Activated naive CD4-positive, alpha-beta T cell (primary cell): ENCODE data around the gene TOB2.
"Not testable (repeated sequence)": the region's sequence is repeated elsewhere in the genome, so short reads cannot be mapped to it uniquely, and the experiment has no call there.

Experiments
- DNase-seq, 4 experiments: peaks; one replicate each; lab custom pipeline; 2025; lab: John Stamatoyannopoulos, UW

TOB2 gene

GRCh38 chr22:41468381-41469217 lies 22.0 kb upstream of the TOB2 start, which contains the start of the genes ACO2 and PHF5A:
Gene ACO2 (plus strand): TSS chr22:41469117. CDS start chr22:41469147, 30 bp downstream.
Gene PHF5A (minus strand): TSS chr22:41468692. CDS start chr22:41468653, 39 bp downstream.
- peak; percentile 93 to 97 (median 96) for DNase-seq

- no peak for DNase-seq
Observed at GRCh38 chr22:41461901-41462300, 15.3 kb upstream of the TOB2 start.

GRCh38 chr22:41460071-41460470 lies 13.5 kb upstream of the TOB2 start:
- DNase-seq = not testable (repeated sequence)

DNA sequence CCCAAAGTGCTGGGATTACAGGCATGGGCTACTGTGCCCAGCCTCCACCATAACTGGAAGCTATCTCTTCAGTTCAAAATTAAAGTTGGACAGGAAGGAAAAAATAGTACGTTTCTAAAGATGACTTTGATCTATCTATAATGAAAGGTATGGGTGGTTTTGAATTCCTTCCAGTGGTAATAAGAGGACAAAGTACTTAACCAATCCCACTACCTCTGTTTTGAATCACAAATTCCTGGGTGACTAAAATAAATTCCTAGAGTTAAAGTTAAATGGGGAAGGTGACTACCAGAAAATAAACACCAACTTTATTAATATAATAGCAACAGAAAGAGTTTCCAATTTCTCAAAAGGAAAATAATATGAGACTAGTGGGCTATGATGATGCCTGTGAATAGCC lies 12.8 kb upstream of the TOB2 start:
- no peak for DNase-seq

DNA sequence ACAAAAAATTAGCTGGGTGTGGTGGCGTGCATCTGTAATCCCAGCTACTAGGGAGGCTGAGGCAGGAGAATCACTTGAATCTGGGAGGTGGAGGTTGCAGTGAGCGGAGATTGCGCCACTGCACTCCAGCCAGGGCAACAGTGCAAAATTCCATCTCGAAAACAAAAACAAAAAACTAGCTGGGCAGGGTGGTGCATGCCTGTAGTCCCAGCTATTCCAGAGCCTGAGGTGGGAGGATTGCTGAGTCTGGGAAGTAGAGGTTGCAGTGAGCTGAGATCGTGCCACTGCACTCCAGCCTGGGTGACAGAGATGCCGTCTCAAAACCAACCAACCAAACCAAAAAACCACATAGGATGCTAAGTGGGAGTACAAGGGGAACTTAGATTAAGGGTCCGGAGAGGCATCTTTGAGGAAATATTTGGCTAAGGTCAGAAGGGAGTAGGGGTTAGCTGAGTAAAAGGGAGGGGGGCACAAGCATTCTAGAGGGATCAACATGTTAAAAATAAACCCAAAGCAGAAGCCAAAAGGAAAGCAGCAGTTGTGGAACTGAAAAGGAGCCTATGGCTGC lies 11.6 kb upstream of the TOB2 start:
- no peak for DNase-seq

DNA sequence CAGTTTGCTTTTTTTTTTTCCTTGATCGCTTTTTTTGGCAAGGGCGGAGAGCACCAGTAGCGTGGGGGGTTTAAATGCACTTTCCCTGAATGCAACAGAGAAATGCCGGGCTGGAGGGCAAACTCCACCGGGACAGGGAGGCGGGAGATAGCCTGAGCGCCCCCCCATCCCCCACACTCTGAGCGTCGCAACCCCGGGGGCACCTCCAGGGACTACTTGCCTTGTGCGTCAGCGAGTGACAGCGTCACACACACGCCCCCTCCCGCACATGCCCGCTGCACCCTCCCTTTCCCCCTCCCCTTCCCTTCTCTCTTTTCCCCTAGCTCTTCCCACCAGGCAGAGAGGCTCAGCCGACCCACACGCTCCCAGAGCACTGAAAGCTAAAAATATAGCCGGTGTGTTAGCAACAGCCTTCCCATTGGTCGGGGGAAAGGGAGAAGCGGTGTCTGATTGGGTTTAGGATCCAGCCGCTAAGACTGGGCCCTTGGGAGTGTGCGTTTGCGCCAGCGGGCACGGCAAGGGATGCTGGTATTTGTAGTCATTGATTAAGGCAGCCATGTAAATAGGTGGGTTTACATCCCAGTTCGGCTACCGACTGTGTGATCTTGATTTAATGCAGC lies 1.7 kb upstream of the TOB2 start:
- peak; percentile 68 to 82 (median 72) for DNase-seq

DNA sequence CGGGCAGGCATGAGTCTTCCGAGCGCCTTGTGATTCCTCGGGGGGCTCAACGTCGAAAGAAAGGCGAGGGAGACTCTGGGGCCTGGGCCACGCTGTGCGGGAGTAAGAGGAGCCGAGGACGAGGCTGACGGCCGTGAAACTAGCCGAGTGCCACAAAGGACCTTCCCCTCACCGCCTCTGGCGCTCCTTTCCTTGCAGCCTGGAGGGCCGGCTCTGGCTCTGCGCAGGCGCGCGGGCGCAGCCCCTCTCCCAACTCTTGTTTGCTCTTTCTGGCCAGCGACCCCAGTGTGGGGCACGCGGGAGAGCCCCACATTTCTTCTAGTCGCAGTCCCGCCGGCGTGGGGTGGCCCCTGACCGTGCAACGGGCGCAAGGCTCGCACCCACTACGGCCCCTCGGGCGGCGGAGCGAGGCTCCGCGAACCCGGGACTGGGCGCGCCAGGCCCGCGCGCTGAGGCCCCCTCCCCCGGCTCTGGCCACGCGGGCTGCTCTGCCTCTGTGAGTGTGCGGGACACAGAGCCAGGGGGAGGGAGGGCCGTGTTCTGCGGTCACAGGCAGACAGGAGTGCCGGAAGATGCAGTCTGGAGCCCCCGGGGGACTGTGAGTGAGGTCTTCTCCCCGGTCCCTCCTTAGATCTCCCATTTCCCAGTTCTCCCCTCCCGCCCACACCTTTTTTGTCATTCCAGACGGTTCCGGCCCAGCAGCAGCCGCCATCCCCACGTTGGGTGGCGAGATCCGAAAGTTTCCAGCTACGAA lies 1.0 kb upstream of the TOB2 start:
- DNase-seq = peak; percentile 27 to 46 (median 44)

- no peak for DNase-seq
Observed at GRCh38 chr22:41446057-41446501, 522 bp downstream of the TOB2 start.

GRCh38 chr22:41445129-41446056 lies 1.2 kb downstream of the TOB2 start:
- DNase-seq = no peak

- peak; percentile 40 to 68 (median 57) for DNase-seq
Observed at GRCh38 chr22:41444360-41445128, 2.1 kb downstream of the TOB2 start.

GRCh38 chr22:41442240-41442792 lies 4.3 kb downstream of the TOB2 start:
- no peak for DNase-seq

DNA sequence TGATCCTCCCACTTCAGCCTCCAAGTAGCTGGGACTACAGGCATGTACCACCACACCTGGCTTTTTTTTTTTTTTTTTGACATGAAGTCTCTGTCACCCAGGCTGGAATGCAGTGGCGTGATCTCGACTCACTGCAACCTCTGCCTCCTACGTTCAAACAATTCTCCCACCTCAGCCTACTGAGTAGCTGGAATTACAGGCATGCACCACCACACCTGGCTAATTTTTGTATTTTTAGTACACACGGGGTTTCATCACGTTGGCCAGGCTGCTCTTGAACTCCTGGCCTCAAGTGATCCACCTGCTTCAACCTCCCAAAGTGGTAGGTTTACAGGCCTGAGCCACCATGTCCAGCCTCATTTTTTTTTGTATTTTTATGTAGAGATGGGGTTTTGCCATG lies 6.1 kb downstream of the TOB2 start:
- DNase-seq = not testable (repeated sequence)

- no peak for DNase-seq
Observed at GRCh38 chr22:41437198-41437597, 9.4 kb downstream of the TOB2 start.

- DNase-seq = no peak
Observed at GRCh38 chr22:41436322-41437113, 10.1 kb downstream of the TOB2 start.

DNA sequence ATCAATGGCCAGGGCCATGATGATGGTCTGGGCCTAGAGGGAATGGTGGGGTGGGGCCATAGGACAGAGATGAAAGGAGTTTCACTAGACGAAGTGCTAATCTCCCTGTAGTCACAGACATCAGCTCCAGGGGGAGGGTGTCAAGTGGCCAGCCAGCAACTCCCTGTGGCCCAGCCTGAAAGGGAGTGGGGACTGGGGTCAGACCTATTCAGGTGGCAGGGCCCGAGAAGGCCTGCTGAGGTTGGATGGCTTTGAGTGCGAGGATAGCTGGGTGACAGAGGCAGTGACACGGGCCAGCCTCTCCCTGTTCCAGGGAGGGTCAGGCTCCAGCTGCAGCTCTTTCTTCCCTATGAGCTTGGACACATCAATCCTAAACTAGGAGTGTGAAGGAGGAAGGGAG lies 11.0 kb downstream of the TOB2 start:
- DNase-seq = no peak

DNA sequence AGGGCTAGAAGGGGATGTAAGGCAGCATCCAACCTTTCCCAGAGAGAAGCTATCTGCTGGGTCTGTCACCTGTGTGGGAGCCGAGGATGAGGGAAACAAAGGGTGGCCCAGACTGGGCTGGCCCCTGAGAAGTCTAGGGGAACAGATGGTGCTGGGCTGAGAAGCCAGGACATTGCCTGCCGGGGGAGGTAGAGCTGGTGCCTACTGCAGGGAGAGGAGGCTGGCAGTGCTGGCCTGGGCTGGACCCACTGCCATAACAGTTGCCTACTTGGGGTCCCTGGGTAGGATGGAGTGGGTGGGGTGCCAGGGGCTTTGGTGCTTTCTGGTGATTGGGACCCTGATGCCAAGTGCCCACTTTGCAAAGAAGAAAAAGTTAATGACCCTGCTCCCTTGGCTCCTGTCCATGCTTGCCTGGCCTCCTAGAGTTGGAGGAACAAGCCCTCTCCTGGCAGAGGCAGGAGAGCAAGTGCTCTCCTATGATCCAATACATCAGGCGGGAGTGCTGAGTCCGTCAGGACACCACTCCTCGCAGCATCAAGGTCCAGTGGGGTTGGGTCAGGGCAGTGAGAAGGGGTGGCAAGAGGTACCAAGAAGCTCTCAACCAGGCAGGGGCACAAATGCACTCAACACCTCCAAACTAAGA lies 12.1 kb downstream of the TOB2 start:
- not testable (repeated sequence) for DNase-seq

- DNase-seq = not testable (repeated sequence)
Observed at GRCh38 chr22:41433480-41433879, 13.1 kb downstream of the TOB2 start.

DNA sequence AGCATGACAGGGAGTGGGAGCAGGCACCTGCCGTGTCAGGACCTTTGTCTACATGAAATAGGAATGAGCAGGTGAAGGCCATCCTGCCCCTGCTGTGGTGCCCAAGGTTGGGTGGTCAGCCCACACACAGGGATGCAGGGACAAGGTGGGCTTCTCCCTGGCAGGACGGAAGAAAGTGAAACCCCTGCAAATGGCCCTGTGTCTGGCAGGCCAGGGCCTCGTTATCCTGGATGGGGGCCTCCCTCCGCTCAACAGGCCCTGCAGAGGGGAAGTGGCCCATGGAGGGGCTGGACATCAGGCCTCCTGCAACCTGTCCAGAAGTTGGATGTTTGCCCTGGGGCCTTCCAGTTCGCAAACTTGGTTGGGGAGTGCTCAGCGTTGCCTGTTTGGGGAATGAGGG lies 14.9 kb downstream of the TOB2 start:
- DNase-seq = no peak

DNA sequence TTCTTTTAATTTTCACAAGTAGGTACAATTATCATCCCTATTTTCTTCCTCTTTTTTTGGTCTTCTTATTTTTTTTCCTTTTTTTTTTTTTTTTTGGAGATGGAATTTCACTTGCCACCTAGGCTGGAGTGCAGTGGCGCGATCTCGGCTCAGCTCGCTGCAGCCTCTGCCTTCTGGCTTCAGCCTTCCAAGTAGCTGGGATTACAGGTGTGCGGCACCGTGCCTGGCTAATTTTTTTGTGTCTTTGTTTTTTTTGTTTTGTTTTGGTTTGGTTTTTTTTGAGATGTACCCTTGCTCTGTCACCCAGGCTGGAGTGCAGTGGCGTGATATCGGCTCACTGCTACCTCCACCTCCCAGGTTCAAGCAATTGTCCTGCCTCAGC lies 16.7 kb downstream of the TOB2 start:
- DNase-seq = no peak
